ENCODE results near the gene COG5. TPM values are rescaled to one million over a fixed set of nuclear protein-coding genes. Genes with fewer than 3 reads are reported as not detected.

COG5 gene
- total RNA-seq, 1 donor from 2014 or later, result 40.8 TPM

DNA sequence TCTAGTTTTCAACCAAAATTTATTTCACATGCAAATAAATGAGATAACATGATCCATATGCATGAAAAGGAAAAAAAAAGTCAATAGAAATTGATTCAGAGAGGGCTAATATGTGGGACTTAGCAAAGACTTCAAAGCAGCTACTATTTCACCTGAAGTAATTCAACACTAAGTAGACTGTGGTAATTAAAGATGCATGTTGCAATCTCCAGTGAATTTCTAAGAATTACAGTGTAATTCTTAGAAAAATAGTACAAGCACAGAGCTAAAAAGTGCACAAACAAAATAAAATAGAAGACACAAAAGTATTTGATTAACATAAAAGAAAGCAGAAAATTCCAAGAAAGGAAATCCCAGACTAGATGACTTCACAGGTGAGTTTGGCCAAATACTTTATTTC lies 68.2 kb downstream of the COG5 start:
- no peak overlapping the region for H3K4me3 ChIP-seq
- H3K9me3 ChIP-seq (replicated peaks), result peaks cover 5% of the 10 kb centered on the region
- H3K27ac ChIP-seq (replicated peaks), result no peak overlapping the region
- DNase-seq, result no peak
- no peaks in the 10 kb centered on the region for H3K27me3 ChIP-seq (ENCODE audit: low read depth)
- peaks cover 18% of the 10 kb centered on the region for H3K4me1 ChIP-seq
- no peaks in the 10 kb centered on the region for H3K36me3 ChIP-seq
- TF ChIP-seq, protein P1, sequence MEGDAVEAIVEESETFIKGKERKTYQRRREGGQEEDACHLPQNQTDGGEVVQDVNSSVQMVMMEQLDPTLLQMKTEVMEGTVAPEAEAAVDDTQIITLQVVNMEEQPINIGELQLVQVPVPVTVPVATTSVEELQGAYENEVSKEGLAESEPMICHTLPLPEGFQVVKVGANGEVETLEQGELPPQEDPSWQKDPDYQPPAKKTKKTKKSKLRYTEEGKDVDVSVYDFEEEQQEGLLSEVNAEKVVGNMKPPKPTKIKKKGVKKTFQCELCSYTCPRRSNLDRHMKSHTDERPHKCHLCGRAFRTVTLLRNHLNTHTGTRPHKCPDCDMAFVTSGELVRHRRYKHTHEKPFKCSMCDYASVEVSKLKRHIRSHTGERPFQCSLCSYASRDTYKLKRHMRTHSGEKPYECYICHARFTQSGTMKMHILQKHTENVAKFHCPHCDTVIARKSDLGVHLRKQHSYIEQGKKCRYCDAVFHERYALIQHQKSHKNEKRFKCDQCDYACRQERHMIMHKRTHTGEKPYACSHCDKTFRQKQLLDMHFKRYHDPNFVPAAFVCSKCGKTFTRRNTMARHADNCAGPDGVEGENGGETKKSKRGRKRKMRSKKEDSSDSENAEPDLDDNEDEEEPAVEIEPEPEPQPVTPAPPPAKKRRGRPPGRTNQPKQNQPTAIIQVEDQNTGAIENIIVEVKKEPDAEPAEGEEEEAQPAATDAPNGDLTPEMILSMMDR (IDR thresholded peaks at IDR 0.05; ENCODE audit: borderline replicate concordance), result no peak
- intact Hi-C loops (cut with micrococcal nuclease), result no loop called here

DNA sequence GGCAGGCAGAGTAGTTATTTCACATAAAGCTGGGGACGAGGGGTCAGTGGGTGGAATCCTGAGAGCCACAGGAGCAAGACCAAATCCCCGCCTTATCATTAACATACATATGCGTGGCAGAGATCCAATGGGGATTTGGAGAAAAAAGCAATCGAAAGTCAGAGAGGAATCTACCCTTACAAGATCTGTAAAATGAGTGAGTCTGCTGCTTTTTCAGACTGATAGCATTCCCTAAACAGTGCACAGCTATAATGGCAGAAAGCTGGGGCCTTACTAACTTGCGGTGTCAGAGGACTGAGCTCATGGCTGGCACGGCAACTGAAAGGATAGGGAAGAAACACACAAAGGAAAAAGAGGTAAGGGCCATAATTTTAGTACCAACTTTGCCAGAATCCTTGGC lies 68.8 kb downstream of the COG5 start:
- Histone ChIP-seq H3K36me3 (no peaks in the 10 kb centered on the region), H3K4me3 (no peak overlapping the region), H3K4me1 (peaks cover 18% of the 10 kb centered on the region), H3K27me3 (ENCODE audit: low read depth) (no peaks in the 10 kb centered on the region), H3K27ac (replicated peaks) (peak overlapping the region; percentile 2), H3K9me3 (replicated peaks) (peaks cover 5% of the 10 kb centered on the region)
- TF ChIP-seq, protein P1 (IDR thresholded peaks at IDR 0.05; ENCODE audit: borderline replicate concordance), result no peak
- intact Hi-C loops (cut with micrococcal nuclease), result no loop called here
- no peak for DNase-seq

DNA sequence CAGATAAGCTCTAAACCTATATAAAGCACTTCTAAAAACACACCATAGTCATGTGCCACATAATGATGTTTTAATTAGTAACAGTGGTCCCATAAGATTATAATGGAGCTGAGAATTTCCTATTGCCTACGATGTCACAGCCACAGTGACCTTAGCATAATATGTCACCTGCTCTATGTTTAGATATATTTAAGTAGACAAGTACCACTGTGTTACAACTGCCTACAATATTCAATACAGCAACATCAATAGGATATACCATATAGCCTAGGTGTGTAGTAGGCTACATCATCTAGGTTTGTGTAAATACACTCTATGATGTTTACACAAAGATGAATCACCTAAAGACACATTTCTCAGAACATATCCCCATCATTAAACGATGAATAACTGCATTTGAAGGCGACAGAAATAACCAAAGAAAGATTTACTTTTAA lies 69.4 kb downstream of the COG5 start:
- Histone ChIP-seq H3K36me3 (no peaks in the 10 kb centered on the region), H3K4me3 (peak overlapping the region; percentile 6), H3K9me3 (replicated peaks) (peaks cover 5% of the 10 kb centered on the region), H3K4me1 (peaks cover 18% of the 10 kb centered on the region), H3K27me3 (ENCODE audit: low read depth) (no peaks in the 10 kb centered on the region), H3K27ac (replicated peaks) (peak overlapping the region; percentile 2)
- no peak for DNase-seq
- TF ChIP-seq, protein P1 (IDR thresholded peaks at IDR 0.05; ENCODE audit: borderline replicate concordance), result no peak
- intact Hi-C loops (cut with micrococcal nuclease), result no loop called here

DNA sequence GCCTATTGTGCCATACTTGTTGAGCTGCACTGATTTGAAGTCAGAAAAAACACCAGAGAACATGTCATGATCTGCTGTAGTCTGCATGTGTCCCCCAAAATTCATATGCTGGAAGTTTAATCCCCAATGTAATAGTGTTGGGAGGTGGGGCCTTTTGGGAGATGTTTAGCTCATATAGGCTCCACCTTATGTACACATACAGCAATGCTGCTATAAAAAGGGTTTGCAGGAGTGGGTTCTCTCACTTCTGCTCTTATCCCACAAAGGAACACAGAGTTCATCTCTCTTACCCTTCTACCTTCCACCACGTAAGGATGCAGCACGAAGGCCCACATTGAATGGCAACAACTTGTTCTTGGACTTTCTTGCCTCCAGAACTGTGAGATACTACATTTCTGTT lies 70.8 kb downstream of the COG5 start:
- no peak for DNase-seq
- intact Hi-C loops (cut with micrococcal nuclease), result no loop called here
- Histone ChIP-seq H3K36me3 (no peaks in the 10 kb centered on the region), H3K27me3 (ENCODE audit: low read depth) (no peaks in the 10 kb centered on the region), H3K9me3 (replicated peaks) (peaks cover 5% of the 10 kb centered on the region), H3K4me3 (no peak overlapping the region), H3K4me1 (peaks cover 18% of the 10 kb centered on the region), H3K27ac (replicated peaks) (no peak overlapping the region)
- TF ChIP-seq, protein P1 (IDR thresholded peaks at IDR 0.05; ENCODE audit: borderline replicate concordance), result no peak

DNA sequence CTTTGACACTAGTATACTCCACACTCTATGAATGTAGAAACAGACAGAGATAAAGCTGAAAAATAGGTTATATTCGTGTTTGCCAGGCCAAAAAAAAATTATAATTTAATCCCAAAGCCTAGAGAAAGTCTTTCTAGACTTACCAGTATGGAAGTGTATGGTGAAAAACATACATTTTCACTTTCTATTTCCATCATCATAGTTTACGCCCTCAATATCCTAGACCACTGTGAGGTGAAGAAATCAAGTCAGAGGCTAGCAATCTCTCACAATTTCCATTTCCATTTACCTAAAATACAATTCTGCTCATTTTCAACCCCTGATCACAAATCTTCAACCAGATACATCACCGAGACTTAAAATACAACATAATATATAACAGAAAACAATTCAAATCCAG lies 77.7 kb downstream of the COG5 start:
- no peaks in the 10 kb centered on the region for H3K27me3 ChIP-seq (ENCODE audit: low read depth)
- H3K9me3 ChIP-seq (replicated peaks), result no peaks in the 10 kb centered on the region
- H3K4me3 ChIP-seq, result no peak overlapping the region
- TF ChIP-seq, protein P1 (IDR thresholded peaks at IDR 0.05; ENCODE audit: borderline replicate concordance), result no peak
- intact Hi-C loops (cut with micrococcal nuclease), result no loop called here
- DNase-seq, result no peak
- H3K4me1 ChIP-seq, result peaks cover 23% of the 10 kb centered on the region
- H3K36me3 ChIP-seq, result no peaks in the 10 kb centered on the region
- no peak overlapping the region for H3K27ac ChIP-seq (replicated peaks)

DNA sequence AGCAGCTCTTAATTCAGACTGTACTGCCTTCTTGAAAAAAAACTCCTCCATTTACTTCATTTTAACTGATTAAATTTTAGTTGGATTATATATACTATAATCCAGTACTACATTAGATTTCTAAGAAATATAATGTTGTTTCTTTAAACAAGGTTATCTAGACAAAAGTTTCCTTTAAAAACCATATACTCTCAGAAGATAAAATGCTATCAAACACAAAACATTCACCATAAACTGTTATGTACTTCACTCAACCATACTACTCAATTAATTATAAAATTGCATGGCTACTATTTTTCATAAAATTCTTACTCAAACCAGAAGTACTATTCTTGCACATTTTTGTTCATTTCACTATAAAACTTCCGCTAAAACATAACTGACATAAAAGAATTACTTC lies 81.1 kb downstream of the COG5 start:
- intact Hi-C loops (cut with micrococcal nuclease), result no loop called here
- no peak for DNase-seq
- Histone ChIP-seq H3K27me3 (ENCODE audit: low read depth) (no peaks in the 10 kb centered on the region), H3K36me3 (no peaks in the 10 kb centered on the region), H3K9me3 (replicated peaks) (no peaks in the 10 kb centered on the region), H3K4me3 (no peak overlapping the region), H3K27ac (replicated peaks) (no peak overlapping the region), H3K4me1 (peaks cover 23% of the 10 kb centered on the region)
- TF ChIP-seq, protein P1 (IDR thresholded peaks at IDR 0.05; ENCODE audit: borderline replicate concordance), result no peak
